Head of caudate nucleus (tissue), 42 donors: ENCODE results near the gene INAFM1.
"Not testable (repeated sequence)": the region's sequence is repeated elsewhere in the genome, so short reads cannot be mapped to it uniquely, and the experiment has no call there.

Experiments
- DNase-seq, 42 donors: peaks; one replicate each; pipeline versions ENCODE4 v3.0.0 to v3.0.0-alpha.2; 2020 to 2021; ENCODE audit warnings: mixed read lengths in 7 of 42
- intact Hi-C: fragments of 100-400 bp; cut with DNase I; formaldehyde crosslinking; loops from one replicate; pipeline ENCODE4 v1.15.0; 2022

The INAFM1 gene

DNA sequence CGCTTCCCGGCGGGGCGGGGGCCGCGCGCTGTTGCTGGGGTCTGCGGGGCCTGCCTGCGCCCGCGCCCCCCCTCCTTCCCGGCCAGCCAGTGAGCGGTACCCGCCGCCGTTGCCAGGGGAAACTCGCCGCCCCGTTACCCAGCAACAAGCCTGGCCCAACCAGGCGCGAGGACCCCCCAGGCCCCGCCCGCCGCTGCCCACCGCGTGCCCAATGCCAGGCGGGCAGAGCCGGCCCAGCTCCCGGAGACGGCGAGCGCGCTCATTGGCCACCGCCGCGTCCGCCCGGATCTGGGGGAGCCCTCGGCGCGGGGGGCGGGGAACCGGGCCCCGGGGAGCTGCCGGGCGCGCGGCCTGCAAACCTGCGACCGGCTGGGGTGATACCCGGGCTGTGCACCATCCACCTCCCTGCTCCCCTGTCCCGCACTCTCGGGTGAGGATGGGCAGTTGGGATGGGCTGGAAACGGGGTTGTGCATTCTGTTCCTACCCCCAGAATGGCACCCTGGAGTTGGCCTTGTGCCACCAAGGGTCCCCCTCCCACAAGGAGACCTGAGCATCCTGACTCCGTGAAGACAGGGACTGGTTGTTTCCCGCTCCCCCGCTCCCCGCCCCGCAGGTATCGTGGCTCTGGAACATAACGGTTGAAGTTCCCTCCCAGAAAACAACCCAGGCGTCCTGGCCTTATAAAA, 34.9 kb upstream of the INAFM1 start:
- DNase-seq, result peak; percentile 71 to 94 (median 89)
- intact Hi-C loops, result loop anchor here (5.0 kb wide), 1 partner anchor 92 kb away; no protein-coding TSS in a partner anchor

DNA sequence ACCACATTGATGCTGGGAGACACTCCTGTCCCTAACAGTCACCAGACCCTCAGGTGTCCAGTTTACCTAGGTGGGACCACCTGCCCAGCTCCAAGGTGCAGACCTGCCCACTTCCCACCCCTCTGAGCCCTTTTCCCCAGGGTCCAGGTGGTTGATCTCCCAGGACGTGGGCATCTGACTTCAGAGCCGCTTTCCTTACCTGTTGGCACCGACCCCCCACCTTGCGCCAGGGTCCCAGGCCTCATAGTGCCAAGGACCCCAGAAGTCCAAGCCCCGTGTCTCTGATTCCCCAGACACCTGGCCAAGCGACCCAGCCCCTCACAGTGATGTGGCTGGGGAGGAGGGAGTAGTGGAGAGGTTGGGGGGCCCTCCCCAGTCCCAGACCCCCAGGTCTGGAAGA, 34.1 kb upstream of the INAFM1 start:
- intact Hi-C loops, result loop anchor here (5.0 kb wide), 1 partner anchor 93 kb away; no protein-coding TSS in a partner anchor
- no peak for DNase-seq

GRCh38 chr19:47240996-47241918, 33.4 kb upstream of the INAFM1 start:
- intact Hi-C loops, result loop anchor here (5.0 kb wide), 1 partner anchor 94 kb away; no protein-coding TSS in a partner anchor
- peak in 41 of 42 donors; percentile 21 to 92 (median 71) for DNase-seq

GRCh38 chr19:47241919-47242577, 32.6 kb upstream of the INAFM1 start:
- DNase-seq, result no peak

DNA sequence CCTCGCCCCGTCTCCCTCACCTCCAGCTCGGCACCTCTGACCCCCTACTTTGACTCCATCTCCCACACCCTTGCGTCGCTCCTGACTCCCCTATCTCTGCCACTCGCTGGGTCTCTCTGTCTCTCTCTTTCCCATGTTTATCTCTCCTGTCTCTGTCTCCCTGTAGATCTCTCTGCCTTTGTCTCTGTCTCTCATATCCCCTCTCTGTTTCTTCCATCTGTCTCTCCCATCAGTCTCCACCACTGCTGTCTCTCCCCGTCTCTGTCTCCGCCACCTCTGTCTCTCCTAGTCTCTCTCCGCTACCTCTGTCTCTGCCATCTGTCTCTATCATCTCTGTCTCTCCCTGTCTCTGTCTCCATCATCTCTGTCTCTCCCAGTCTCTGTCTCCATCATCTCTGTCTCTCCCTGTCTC, 31.3 kb upstream of the INAFM1 start:
- intact Hi-C loops, result loop anchor here (5.0 kb wide), 1 partner anchor 96 kb away; no protein-coding TSS in a partner anchor
- DNase-seq, result no peak

More at GRCh38 chr19:47241919-47242577, 32.6 kb upstream of the INAFM1 start:
- intact Hi-C loops, result loop anchor here (5.0 kb wide), 1 partner anchor 95 kb away; no protein-coding TSS in a partner anchor

GRCh38 chr19:47243776-47244547, 30.7 kb upstream of the INAFM1 start:
- peak; percentile 53 to 93 (median 84) for DNase-seq
- intact Hi-C loops, result loop anchor here (5.0 kb wide), 1 partner anchor 97 kb away; no protein-coding TSS in a partner anchor

GRCh38 chr19:47247308-47247990, 27.2 kb upstream of the INAFM1 start:
- peak; percentile 66 to 93 (median 80) for DNase-seq
- intact Hi-C loops, result loop anchor here (5.0 kb wide), 1 partner anchor 40 kb away; no protein-coding TSS in a partner anchor

GRCh38 chr19:47253016-47253415, 21.7 kb upstream of the INAFM1 start:
- DNase-seq, intact Hi-C loops: not testable (repeated sequence)

DNA sequence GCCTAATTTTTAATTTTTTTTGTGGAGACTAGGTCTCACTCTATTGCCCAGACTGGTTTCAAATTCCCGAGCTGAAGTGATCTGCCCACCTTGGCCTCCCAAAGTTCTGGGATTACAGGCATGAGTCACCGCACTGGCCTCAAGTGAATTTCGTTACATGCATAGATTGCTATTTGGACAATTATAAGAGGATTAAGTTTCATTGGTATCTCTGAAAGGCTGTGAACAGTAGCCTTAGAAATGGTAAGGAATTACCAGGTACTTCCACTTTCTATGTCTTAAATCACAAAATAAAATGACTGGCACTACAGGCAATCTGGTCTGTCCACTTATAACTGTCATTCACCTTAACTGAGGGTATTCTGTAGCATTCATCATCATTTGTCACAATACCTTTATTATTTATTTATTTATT, 21.2 kb upstream of the INAFM1 start:
- intact Hi-C loops, result no loop called here
- DNase-seq, result no peak

DNA sequence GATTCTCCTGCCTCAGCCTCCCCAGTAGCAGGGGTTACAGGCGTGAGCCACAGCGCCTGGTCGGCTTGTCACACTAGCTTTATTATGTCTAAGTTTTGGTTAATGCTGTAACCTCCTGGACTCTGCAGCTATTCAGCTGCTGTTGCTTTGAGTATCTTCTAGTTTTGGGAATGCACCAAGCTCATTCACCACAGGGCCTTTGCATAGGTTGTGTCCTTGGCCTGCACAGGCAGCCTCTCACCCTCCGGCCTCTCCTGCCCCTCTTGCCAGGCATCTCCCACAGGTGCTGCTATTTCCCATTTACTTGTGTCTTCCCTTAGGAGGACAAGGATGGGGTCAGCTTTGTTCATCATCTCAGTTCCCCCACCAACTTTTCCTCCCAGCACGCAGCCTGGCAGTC, 20.7 kb upstream of the INAFM1 start:
- DNase-seq, result no peak
- intact Hi-C loops, result no loop called here

GRCh38 chr19:47255879-47256692, 18.6 kb upstream of the INAFM1 start, which contains the start of gene CCDC9:
Gene CCDC9, plus strand, starts transcription at chr19:47256525. Its CDS starts 1,876 bp downstream, at chr19:47258401.
- intact Hi-C loops, result no loop called here

GRCh38 chr19:47256693-47257410, 17.8 kb upstream of the INAFM1 start:
- intact Hi-C loops, result loop anchor here (1.0 kb wide), 1 partner anchor 16 kb away; no protein-coding TSS in a partner anchor
- peak; percentile 98 to 100 (median 99) for DNase-seq

More at GRCh38 chr19:47255879-47256692, 18.6 kb upstream of the INAFM1 start, which contains the start of gene CCDC9:
- peak; percentile 91 to 98 (median 96) for DNase-seq

GRCh38 chr19:47257411-47258169, 17.1 kb upstream of the INAFM1 start:
- DNase-seq, result no peak
- intact Hi-C loops, result loop anchor here (1.0 kb wide), 1 partner anchor 16 kb away; no protein-coding TSS in a partner anchor

- no peak for DNase-seq
Observed at GRCh38 chr19:47258434-47258833, 16.3 kb upstream of the INAFM1 start.

DNA sequence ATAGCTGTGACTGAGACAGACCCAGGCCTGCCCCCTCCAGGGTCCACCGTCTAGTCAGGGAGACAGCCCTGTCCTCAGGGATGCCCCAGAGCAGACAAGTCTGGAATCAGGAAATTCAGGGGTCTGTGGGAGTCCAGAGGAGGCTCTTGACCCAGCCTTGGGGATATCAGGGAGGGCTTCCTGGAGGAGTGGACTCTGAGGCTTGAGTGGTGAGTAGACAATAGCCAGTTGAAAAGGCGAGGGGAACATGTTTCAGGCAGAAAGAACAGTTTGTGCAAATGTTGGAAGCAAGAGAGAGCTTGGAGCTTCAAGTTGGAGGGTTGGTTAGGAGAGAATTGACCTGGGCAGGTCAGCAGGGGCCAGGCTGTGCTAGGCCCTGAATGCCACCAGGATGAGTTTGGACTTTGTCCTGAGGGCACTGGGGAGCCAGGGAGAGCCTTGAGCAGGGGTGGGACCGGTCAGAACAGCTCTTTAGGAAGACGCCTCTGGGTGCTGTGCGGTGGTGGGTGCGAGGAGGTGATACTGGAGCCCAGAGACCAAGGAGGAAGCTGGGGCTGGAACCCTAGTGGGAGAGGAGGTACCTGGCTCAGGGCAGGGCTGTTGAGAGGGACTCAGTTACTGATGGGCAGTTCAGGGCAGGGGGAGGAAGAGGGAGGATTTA, 15.7 kb upstream of the INAFM1 start:
- DNase-seq, result no peak
- intact Hi-C loops, result no loop called here

More at GRCh38 chr19:47258434-47258833, 16.3 kb upstream of the INAFM1 start:
- intact Hi-C loops, result no loop called here
